Endodermal cell (in vitro differentiated cells): ENCODE results near the gene ALDH1A3. TPM values are rescaled to one million over a fixed set of nuclear protein-coding genes. Genes with fewer than 3 reads are reported as not detected.

ENCODE experiments used
- DNase-seq: peaks from one replicate; pipeline ENCODE4 v3.0.0-alpha.2; 2017
- H3K27ac ChIP-seq: 2 replicates; pipeline ENCODE4 v1.5.1; 2013; ENCODE audit warnings: mild to moderate bottlenecking, low read depth, low read length, moderate library complexity
- H3K27me3 ChIP-seq: 2 replicates; pipeline ENCODE4 v1.6.1; 2013; ENCODE audit warnings: mild to moderate bottlenecking, low read length, moderate library complexity; ENCODE audit not compliant: insufficient read depth, control insufficient read depth, poor library complexity, severe bottlenecking
- H3K36me3 ChIP-seq: 2 replicates; pipeline ENCODE4 v1.7.0; 2013; ENCODE audit warnings: mild to moderate bottlenecking, low read length, moderate library complexity; ENCODE audit not compliant: control insufficient read depth, insufficient read depth
- H3K4me1 ChIP-seq: one replicate; pipeline ENCODE4 v1.7.0; 2013; ENCODE audit warnings: low read length; ENCODE audit not compliant: control insufficient read depth, insufficient read depth
- H3K4me3 ChIP-seq: 2 replicates; pipeline ENCODE4 v1.5.1; 2013; ENCODE audit warnings: mild to moderate bottlenecking, low read length, moderate library complexity
- H3K9ac ChIP-seq: 2 replicates; pipeline ENCODE4 v1.6.1; 2013; ENCODE audit warnings: mild to moderate bottlenecking, low read length, moderate library complexity; ENCODE audit not compliant: poor library complexity, severe bottlenecking; ENCODE audit errors: extremely low read depth
- H3K9me3 ChIP-seq: 2 replicates; pipeline ENCODE4 v1.6.1; 2013; ENCODE audit warnings: mild to moderate bottlenecking, low read length, moderate library complexity; ENCODE audit not compliant: control insufficient read depth
- H3K27ac Mint-ChIP-seq: 2 replicates; pipeline ENCODE4 v1.8.0; 2020; ENCODE audit warnings: mixed read lengths
- H3K27me3 Mint-ChIP-seq: 2 replicates; pipeline ENCODE4 v1.8.0; 2021; ENCODE audit warnings: mild to moderate bottlenecking, mixed read lengths; ENCODE audit not compliant: insufficient read depth
- H3K36me3 Mint-ChIP-seq: 2 replicates; pipeline ENCODE4 v1.8.0; 2020; ENCODE audit warnings: low read depth, mixed read lengths
- H3K4me1 Mint-ChIP-seq: 2 replicates; pipeline ENCODE4 v1.8.0; 2020; ENCODE audit warnings: mixed read lengths
- H3K4me3 Mint-ChIP-seq: 2 replicates; pipeline ENCODE4 v1.8.0; 2020; ENCODE audit warnings: mild to moderate bottlenecking, moderate library complexity, mixed read lengths
- H3K9me3 Mint-ChIP-seq: 2 replicates; pipeline ENCODE4 v1.8.0; 2020; ENCODE audit warnings: mild to moderate bottlenecking, mixed read lengths
- CTCF ChIP-seq: fragments of 200-600 bp; sonication (generic); conservative IDR thresholded peaks from 2 replicates; pipeline ENCODE4 v1.5.0; 2021; ENCODE audit warnings: antibody characterized with exemption, mild to moderate bottlenecking
- WGBS, 2 experiments: methylation state at CpG; one replicate each; pipeline versions ENCODE4 v1.1.5 to v1.1.7; 2013; ENCODE audit warnings: missing lambda C conversion rate in 2 of 2, mixed read lengths in 1 of 2; ENCODE audit not compliant: insufficient coverage in 1 of 2, insufficient read length in 1 of 2; 5-methylcytosine and 5-hydroxymethylcytosine counted together
- total RNA-seq, 2 donors: library from RNA; stranded (reverse); fragmentation: NEBNext Ultra II Directional in 1 of 2; extraction: Animal tissue kit (Norgen Biotek cat#: 25700) in 1 of 2; gene quantifications; 2 replicates in 1 of 2; 3 replicates in 1 of 2; pipeline ENCODE4 v1.2.1, GENCODE V29; 2021

Gene ALDH1A3
- total RNA-seq, 2 donors from 2014 or later: 6.9 to 7.3 TPM

GRCh38 chr15:100925480-100925879 lies 45.8 kb downstream of the ALDH1A3 start:
- Histone ChIP-seq H3K9ac (no peak overlapping the region), H3K4me3 (no peak overlapping the region), H3K27ac (no peak overlapping the region), H3K4me1 (peaks cover 4% of the 10 kb centered on the region), H3K27me3 (peaks cover 31% of the 10 kb centered on the region), H3K36me3 (no peaks in the 10 kb centered on the region), H3K9me3 (no peaks in the 10 kb centered on the region)
- H3K4me1 Mint-ChIP-seq: peaks cover 16% of the 10 kb centered on the region
- no peak overlapping the region for H3K27ac Mint-ChIP-seq
- no peak for DNase-seq
- 90 to 94% methylated on average over 8 of the region's 8 CpGs for WGBS, 2 experiments
- H3K36me3 Mint-ChIP-seq: no peaks in the 10 kb centered on the region
- no peak for TF ChIP-seq CTCF
- H3K9me3 Mint-ChIP-seq: no peaks in the 10 kb centered on the region
- no peak overlapping the region for H3K4me3 Mint-ChIP-seq
- peaks cover 28% of the 10 kb centered on the region for H3K27me3 Mint-ChIP-seq

GRCh38 chr15:100926258-100926657 lies 46.6 kb downstream of the ALDH1A3 start:
- no peak overlapping the region for H3K27ac ChIP-seq
- Mint-ChIP-seq H3K27me3 (peaks cover 24% of the 10 kb centered on the region), H3K4me3 (no peak overlapping the region), H3K4me1 (peaks cover 16% of the 10 kb centered on the region), H3K9me3 (no peaks in the 10 kb centered on the region), H3K27ac (no peak overlapping the region), H3K36me3 (no peaks in the 10 kb centered on the region)
- no peak overlapping the region for H3K4me3 ChIP-seq
- H3K27me3 ChIP-seq: peaks cover 23% of the 10 kb centered on the region
- H3K9me3 ChIP-seq: no peaks in the 10 kb centered on the region
- no peaks in the 10 kb centered on the region for H3K36me3 ChIP-seq
- TF ChIP-seq CTCF: peak; percentile 73
- 78 to 90% methylated on average over 2 to 10 of the region's 11 CpGs for WGBS, 2 experiments
- H3K4me1 ChIP-seq: peaks cover 4% of the 10 kb centered on the region
- no peak overlapping the region for H3K9ac ChIP-seq
- peak; percentile 85 for DNase-seq

DNA sequence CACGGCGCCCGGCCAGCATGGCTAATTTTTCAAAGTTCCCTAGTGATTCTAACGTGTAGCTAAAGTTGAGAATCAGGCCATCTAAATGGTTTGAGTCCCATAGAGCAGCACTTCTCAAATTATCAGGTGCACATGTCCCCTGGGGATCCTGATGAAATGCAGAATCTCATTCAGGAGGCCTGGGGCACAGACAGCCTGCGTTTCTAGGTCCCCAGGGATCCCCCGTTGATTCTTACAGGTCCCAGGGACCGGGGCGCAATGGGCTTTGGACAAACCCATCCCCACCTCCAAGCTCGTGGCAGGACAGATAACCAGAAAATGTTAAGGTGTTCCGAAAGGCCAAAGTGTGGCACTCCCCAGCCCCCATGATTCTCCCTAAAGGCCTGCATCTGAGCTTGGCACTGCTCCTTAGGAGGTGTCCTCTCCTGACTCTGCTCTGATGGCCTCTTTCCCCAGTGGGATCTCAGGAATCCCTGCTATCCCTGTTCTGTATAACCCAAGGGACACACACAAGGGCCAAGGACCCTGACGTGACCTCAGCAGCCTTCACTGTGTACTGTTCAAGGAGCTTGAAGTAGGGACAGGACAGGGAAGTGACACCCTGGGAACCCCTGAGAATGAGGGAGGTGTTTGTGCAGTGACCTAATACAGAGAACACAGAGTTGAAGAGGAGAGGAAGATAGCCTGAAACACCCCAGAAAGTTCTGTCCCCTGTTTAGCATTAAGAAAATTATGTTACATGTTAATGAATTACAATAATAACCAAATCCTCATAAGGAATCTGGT lies 47.5 kb downstream of the ALDH1A3 start:
- peaks cover 4% of the 10 kb centered on the region for H3K4me1 ChIP-seq
- no peak for TF ChIP-seq CTCF
- 88 to 90% methylated on average over 9 to 11 of the region's 11 CpGs for WGBS, 2 experiments
- no peaks in the 10 kb centered on the region for H3K9me3 Mint-ChIP-seq
- peaks cover 16% of the 10 kb centered on the region for H3K4me1 Mint-ChIP-seq
- no peak for DNase-seq
- H3K9me3 ChIP-seq: no peaks in the 10 kb centered on the region
- H3K4me3 ChIP-seq: no peak overlapping the region
- no peak overlapping the region for H3K27ac ChIP-seq
- no peaks in the 10 kb centered on the region for H3K36me3 Mint-ChIP-seq
- no peak overlapping the region for H3K9ac ChIP-seq
- H3K27me3 ChIP-seq: peaks cover 14% of the 10 kb centered on the region
- no peaks in the 10 kb centered on the region for H3K36me3 ChIP-seq
- no peak overlapping the region for H3K27ac Mint-ChIP-seq
- peaks cover 15% of the 10 kb centered on the region for H3K27me3 Mint-ChIP-seq
- H3K4me3 Mint-ChIP-seq: no peak overlapping the region
